ENCODE measurements around the gene ARHGEF2. TPM values are rescaled to one million over a fixed set of nuclear protein-coding genes. Genes with fewer than 3 reads are reported as not detected.

The ARHGEF2 gene
- total and polyA plus RNA-seq, 2 of the 13 experiments (the other 11 are each of a cell fraction or from before 2014, with no cell fraction given): 16.1 to 32.1 TPM

- TF ChIP-seq CREB3 (CRISPR knock-in tag; IDR thresholded peaks at IDR 0.05) (no peak; the same call in 1 of the 2 replicates), SAFB2 (CRISPR knock-in tag; IDR thresholded peaks at IDR 0.05; ENCODE audit: borderline replicate concordance, low read depth) (no peak), ADNP (CRISPR knock-in tag; IDR thresholded peaks at IDR 0.05) (no peak), ZNF333 (CRISPR knock-in tag; IDR thresholded peaks at IDR 0.05; ENCODE audit: borderline replicate concordance) (no peak), AHR (CRISPR knock-in tag; IDR thresholded peaks at IDR 0.05) (no peak), ZNF558 (CRISPR knock-in tag; IDR thresholded peaks at IDR 0.05; ENCODE audit: borderline replicate concordance) (no peak), ZNF879 (CRISPR knock-in tag; IDR thresholded peaks at IDR 0.05) (no peak), POLR2A (IDR thresholded peaks at IDR 0.05; ENCODE audit: insufficient read depth in 1 of 2, low read depth in 2 of 2, low read length in 2 of 2) (peak in 1 of 2 experiments; percentile 85; a peak in 2 of 4 replicates), PCBP1 (IDR thresholded peaks at IDR 0.05; ENCODE audit: borderline replicate concordance, low read depth, low read length) (0 out of 2 replicates have a peak, but pooled peaks have one; percentile 74), FOXK2 (IDR thresholded peaks at IDR 0.05) (no peak), TMF1 (CRISPR knock-in tag; IDR thresholded peaks at IDR 0.05; ENCODE audit: low read depth) (no peak), ZFP36L2 (CRISPR knock-in tag; IDR thresholded peaks at IDR 0.05) (no peak), KLF16 (CRISPR knock-in tag; IDR thresholded peaks at IDR 0.05) (peak in 1 of 2 experiments; percentile 35; a peak in 1 of 4 replicates), ZNF639 (CRISPR knock-in tag; conservative IDR thresholded peaks at IDR 0.05) (peak; percentile 65; the same call in 1 of the 2 replicates), E2F2 (CRISPR knock-in tag; IDR thresholded peaks at IDR 0.05; ENCODE audit: borderline replicate concordance) (no peak), ZNF329 (CRISPR knock-in tag; IDR thresholded peaks at IDR 0.05; ENCODE audit: low read depth) (no peak), PCBP2 (optimal IDR thresholded peaks at IDR 0.05; ENCODE audit: low read depth, low read length, poor library complexity, severe bottlenecking) (no peak), HBP1 (CRISPR knock-in tag; IDR thresholded peaks at IDR 0.05; ENCODE audit: low read depth) (no peak), GATAD1 (CRISPR knock-in tag; IDR thresholded peaks at IDR 0.05) (peak; percentile 39; the same call in 1 of the 2 replicates), SRSF4 (IDR thresholded peaks at IDR 0.05; ENCODE audit: low read depth, low read length, poor library complexity, severe bottlenecking) (no peak)
- TF ChIP-seq, protein P1, sequence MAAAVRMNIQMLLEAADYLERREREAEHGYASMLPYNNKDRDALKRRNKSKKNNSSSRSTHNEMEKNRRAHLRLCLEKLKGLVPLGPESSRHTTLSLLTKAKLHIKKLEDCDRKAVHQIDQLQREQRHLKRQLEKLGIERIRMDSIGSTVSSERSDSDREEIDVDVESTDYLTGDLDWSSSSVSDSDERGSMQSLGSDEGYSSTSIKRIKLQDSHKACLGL (CRISPR knock-in tag; IDR thresholded peaks at IDR 0.05): no peak
- TF ChIP-seq, protein P2, sequence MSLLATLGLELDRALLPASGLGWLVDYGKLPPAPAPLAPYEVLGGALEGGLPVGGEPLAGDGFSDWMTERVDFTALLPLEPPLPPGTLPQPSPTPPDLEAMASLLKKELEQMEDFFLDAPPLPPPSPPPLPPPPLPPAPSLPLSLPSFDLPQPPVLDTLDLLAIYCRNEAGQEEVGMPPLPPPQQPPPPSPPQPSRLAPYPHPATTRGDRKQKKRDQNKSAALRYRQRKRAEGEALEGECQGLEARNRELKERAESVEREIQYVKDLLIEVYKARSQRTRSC (CRISPR knock-in tag; IDR thresholded peaks at IDR 0.05; ENCODE audit: low read depth): no peak
Measured at GRCh38 chr1:155911156-155912055, 66.9 kb downstream of the ARHGEF2 start, which contains the start of gene RIT1 (continued).

Measured in HepG2 (cell line).